Measurements from ENCODE around the gene ARFRP1.

ARFRP1 gene

DNA sequence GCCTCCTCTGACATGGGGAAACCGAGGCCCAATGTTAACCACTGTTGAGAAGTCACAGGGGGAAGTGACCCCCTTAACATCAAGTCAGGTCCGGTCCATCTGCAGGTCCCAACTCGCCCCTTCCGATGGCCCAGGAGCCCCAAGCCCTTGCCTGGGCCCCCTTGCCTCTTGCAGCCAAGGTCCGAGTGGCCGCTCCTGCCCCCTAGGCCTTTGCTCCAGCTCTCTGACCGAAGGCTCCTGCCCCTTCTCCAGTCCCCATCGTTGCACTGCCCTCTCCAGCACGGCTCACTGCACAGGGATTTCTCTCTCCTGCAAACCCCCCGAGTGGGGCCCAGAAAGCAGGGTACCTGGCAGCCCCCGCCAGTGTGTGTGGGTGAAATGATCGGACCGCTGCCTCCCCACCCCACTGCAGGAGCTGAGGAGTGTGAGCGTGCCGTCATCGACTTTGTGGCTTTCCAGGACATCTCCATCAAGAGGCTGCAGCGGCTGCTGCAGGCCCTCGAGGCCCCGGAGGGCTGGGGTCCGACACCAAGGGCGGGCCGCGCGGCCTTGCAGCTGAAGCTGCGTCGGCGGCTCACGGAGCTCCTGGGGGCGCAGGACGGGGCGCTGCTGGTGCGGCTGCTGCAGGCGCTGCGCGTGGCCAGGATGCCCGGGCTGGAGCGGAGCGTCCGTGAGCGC, 9.8 kb downstream of the ARFRP1 start:
- Histone ChIP-seq H3K9me3 (ENCODE audit: control insufficient read depth, insufficient read depth, low read length) (no peaks in the 10 kb centered on the region), H3K4me1 (ENCODE audit: insufficient read depth, low read length) (peaks cover 20% of the 10 kb centered on the region; the same call in 1 of the 2 replicates), H3K36me3 (ENCODE audit: insufficient read depth, low read length) (peaks cover 2% of the 10 kb centered on the region; the same call in 1 of the 2 replicates), H3K9ac (ENCODE audit: low read depth, low read length) (peak overlapping the region; percentile 13; the same call in 1 of the 2 replicates)

DNA sequence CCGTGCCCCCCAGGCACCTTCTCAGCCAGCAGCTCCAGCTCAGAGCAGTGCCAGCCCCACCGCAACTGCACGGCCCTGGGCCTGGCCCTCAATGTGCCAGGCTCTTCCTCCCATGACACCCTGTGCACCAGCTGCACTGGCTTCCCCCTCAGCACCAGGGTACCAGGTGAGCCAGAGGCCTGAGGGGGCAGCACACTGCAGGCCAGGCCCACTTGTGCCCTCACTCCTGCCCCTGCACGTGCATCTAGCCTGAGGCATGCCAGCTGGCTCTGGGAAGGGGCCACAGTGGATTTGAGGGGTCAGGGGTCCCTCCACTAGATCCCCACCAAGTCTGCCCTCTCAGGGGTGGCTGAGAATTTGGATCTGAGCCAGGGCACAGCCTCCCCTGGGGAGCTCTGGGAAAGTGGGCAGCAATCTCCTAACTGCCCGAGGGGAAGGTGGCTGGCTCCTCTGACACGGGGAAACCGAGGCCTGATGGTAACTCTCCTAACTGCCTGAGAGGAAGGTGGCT, 10.4 kb downstream of the ARFRP1 start:
- Histone ChIP-seq H3K9ac (ENCODE audit: low read depth, low read length) (peak overlapping the region; percentile 65; the same call in 1 of the 2 replicates), H3K4me1 (ENCODE audit: insufficient read depth, low read length) (peaks cover 20% of the 10 kb centered on the region; the same call in 1 of the 2 replicates), H3K36me3 (ENCODE audit: insufficient read depth, low read length) (peaks cover 2% of the 10 kb centered on the region; the same call in 1 of the 2 replicates), H3K9me3 (ENCODE audit: control insufficient read depth, insufficient read depth, low read length) (no peaks in the 10 kb centered on the region)

DNA sequence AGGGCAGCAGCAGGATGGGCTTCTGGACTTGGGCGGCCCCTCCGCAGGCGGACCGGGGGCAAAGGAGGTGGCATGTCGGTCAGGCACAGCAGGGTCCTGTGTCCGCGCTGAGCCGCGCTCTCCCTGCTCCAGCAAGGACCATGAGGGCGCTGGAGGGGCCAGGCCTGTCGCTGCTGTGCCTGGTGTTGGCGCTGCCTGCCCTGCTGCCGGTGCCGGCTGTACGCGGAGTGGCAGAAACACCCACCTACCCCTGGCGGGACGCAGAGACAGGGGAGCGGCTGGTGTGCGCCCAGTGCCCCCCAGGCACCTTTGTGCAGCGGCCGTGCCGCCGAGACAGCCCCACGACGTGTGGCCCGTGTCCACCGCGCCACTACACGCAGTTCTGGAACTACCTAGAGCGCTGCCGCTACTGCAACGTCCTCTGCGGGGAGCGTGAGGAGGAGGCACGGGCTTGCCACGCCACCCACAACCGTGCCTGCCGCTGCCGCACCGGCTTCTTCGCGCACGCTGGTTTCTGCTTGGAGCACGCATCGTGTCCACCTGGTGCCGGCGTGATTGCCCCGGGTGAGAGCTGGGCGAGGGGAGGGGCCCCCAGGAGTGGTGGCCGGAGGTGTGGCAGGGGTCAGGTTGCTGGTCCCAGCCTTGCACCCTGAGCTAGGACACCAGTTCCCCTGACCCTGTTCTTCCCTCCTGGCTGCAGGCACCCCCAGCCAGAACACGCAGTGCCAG, 11.0 kb downstream of the ARFRP1 start, which contains the start of gene TNFRSF6B:
Gene TNFRSF6B (plus strand): TSS at position 25 of the 729 bp plus-strand sequence. CDS start 116 bp downstream, at position 141.
- peaks cover 20% of the 10 kb centered on the region; the same call in 1 of the 2 replicates for H3K4me1 ChIP-seq (ENCODE audit: insufficient read depth, low read length)
- H3K36me3 ChIP-seq (ENCODE audit: insufficient read depth, low read length): peaks cover 2% of the 10 kb centered on the region; the same call in 1 of the 2 replicates
- peak within 1 kb of the TSS; percentile 65 for H3K9ac ChIP-seq (ENCODE audit: low read depth, low read length)
- H3K9me3 ChIP-seq (ENCODE audit: control insufficient read depth, insufficient read depth, low read length): no peaks in the 10 kb centered on the region

DNA sequence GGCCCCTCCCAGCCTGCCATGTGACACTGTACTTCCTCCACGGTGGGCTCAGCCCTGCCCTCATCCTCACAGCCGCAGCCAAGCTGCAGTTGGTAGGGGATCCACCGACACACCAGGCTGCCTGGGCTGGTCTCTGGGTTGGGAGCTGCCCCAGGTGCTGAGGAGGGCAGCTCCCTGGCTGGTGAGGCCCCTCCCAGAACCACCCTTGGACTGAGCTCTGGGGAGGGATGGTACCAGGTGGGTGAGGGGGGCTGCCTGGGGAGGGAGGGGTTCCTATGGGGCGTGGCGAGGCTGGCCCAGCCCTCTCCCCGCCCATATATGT, 11.5 kb downstream of the ARFRP1 start:
- peaks cover 20% of the 10 kb centered on the region; the same call in 1 of the 2 replicates for H3K4me1 ChIP-seq (ENCODE audit: insufficient read depth, low read length)
- H3K9me3 ChIP-seq (ENCODE audit: control insufficient read depth, insufficient read depth, low read length): no peaks in the 10 kb centered on the region
- H3K36me3 ChIP-seq (ENCODE audit: insufficient read depth, low read length): peaks cover 2% of the 10 kb centered on the region; the same call in 1 of the 2 replicates
- H3K9ac ChIP-seq (ENCODE audit: low read depth, low read length): peak overlapping the region; percentile 65; the same call in 1 of the 2 replicates

GRCh38 chr20:63695424-63696305, 12.1 kb downstream of the ARFRP1 start:
- 0 out of 2 replicates have a peak overlapping the region, but pooled peaks have one; percentile 65 for H3K9ac ChIP-seq (ENCODE audit: low read depth, low read length)
- H3K9me3 ChIP-seq (ENCODE audit: control insufficient read depth, insufficient read depth, low read length): no peaks in the 10 kb centered on the region
- peaks cover 20% of the 10 kb centered on the region; the same call in 1 of the 2 replicates for H3K4me1 ChIP-seq (ENCODE audit: insufficient read depth, low read length)
- H3K36me3 ChIP-seq (ENCODE audit: insufficient read depth, low read length): peaks cover 2% of the 10 kb centered on the region; the same call in 1 of the 2 replicates

DNA sequence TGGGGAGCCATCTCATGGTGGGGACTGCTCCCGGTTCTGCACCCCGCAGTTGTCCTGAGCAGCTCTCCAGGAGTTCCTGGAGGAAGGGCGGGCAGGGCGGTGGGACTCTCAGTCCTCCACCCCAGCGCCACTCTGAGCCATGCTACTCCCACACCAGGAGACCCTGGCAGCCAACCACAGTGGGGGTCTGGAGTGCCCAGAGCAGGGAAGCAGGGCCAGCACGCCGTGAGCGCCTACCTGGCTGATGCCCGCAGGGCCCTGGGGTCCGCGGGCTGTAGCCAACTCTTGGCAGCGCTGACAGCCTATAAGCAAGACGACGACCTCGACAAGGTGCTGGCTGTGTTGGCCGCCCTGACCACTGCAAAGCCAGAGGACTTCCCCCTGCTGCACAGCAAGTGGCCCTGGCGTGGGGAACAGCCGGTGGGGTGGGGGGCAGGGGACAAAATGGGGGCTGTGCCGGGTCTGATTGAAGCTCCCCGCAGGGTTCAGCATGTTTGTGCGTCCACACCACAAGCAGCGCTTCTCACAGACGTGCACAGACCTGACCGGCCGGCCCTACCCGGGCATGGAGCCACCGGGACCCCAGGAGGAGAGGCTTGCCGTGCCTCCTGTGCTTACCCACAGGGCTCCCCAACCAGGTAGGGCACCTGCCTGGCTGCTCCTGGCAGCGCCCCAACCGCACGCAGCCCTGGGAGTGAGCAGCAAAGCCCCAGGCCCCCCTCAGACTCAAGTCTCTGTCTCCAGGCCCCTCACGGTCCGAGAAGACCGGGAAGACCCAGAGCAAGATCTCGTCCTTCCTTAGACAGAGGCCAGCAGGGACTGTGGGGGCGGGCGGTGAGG, 13.0 kb downstream of the ARFRP1 start:
- H3K9ac ChIP-seq (ENCODE audit: low read depth, low read length): no peak overlapping the region

DNA sequence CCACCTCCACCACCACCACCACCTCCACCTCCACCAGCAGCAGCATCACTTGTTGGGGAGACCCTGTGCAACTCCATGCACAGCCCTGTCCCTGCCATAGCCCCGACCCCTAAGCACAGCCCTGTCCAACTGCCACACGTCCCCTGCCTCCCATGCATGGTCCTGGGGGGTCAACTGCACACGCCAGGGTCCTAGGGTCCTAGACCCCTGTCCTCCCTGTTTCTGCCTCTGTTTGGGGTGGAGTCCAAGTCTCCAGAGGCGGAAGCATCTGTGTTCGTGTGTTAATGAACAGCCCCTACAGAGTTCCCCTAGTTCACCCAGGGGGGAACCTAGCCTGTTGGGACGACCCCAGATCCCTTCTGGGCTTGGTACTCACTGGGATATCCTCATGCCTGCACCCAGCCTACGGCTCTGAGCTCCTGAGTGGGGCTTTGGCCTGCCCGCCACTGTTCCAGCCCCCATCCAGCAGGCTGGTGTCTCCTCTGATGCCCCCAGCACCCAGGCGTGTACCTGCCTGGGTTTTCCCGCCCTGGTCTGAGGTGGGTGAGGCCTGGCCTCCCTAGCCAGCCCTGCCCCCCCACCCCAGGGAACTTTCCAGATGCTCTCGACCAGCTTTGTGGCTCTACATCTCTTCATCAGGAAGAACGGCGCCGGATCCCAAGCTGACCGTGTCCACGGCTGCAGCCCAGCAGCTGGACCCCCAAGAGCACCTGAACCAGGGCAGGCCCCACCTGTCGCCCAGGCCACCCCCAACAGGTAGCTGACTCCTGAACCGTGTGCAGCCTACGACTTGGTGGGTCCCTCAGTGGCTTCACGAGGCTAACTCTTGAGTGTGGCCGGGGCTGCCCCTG, 13.8 kb downstream of the ARFRP1 start:
- peaks cover 2% of the 10 kb centered on the region; the same call in 1 of the 2 replicates for H3K36me3 ChIP-seq (ENCODE audit: insufficient read depth, low read length)
- no peaks in the 10 kb centered on the region for H3K9me3 ChIP-seq (ENCODE audit: control insufficient read depth, insufficient read depth, low read length)
- peaks cover 11% of the 10 kb centered on the region; the same call in 1 of the 2 replicates for H3K4me1 ChIP-seq (ENCODE audit: insufficient read depth, low read length)
- H3K9ac ChIP-seq (ENCODE audit: low read depth, low read length): no peak overlapping the region

More for the DNA sequence above, 13.0 kb downstream of the ARFRP1 start:
- Histone ChIP-seq H3K4me1 (ENCODE audit: insufficient read depth, low read length) (peaks cover 18% of the 10 kb centered on the region; the same call in 1 of the 2 replicates), H3K9me3 (ENCODE audit: control insufficient read depth, insufficient read depth, low read length) (no peaks in the 10 kb centered on the region), H3K36me3 (ENCODE audit: insufficient read depth, low read length) (peaks cover 2% of the 10 kb centered on the region; the same call in 1 of the 2 replicates)

DNA sequence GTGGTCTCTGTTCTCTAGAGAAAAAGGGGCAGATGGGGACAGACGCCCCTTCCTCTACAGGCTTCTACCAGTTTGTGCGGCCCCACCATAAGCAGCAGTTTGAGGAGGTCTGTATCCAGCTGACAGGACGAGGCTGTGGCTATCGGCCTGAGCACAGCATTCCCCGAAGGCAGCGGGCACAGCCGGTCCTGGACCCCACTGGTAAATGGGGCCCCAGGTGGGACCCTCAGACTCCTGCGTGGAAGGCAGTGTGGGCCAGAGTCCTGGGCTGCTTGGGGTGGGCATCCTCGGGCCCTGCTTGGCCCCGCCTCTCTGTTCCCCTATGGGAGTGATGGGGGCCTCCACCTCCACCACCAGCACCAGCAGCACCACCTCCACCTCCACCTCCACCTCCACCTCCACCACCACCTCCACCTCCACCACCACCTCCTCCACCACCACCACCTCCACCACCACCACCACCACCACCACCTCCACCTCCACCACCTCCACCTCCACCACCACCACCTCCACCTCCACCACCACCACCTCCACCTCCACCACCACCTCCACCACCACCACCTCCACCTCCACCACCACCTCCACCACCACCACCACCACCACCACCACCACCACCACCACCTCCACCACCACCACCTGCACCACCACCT, 14.6 kb downstream of the ARFRP1 start:
- Histone ChIP-seq H3K9ac (ENCODE audit: low read depth, low read length) (no peak overlapping the region), H3K36me3 (ENCODE audit: insufficient read depth, low read length) (peaks cover 2% of the 10 kb centered on the region; the same call in 1 of the 2 replicates), H3K4me1 (ENCODE audit: insufficient read depth, low read length) (peaks cover 6% of the 10 kb centered on the region; the same call in 1 of the 2 replicates), H3K9me3 (ENCODE audit: control insufficient read depth, insufficient read depth, low read length) (no peaks in the 10 kb centered on the region)

- no peak overlapping the region for H3K9ac ChIP-seq (ENCODE audit: low read depth, low read length)
- no peaks in the 10 kb centered on the region for H3K9me3 ChIP-seq (ENCODE audit: control insufficient read depth, insufficient read depth, low read length)
- peaks cover 6% of the 10 kb centered on the region; the same call in 1 of the 2 replicates for H3K4me1 ChIP-seq (ENCODE audit: insufficient read depth, low read length)
- peaks cover 2% of the 10 kb centered on the region; the same call in 1 of the 2 replicates for H3K36me3 ChIP-seq (ENCODE audit: insufficient read depth, low read length)
Observed at GRCh38 chr20:63692436-63693082, 15.2 kb downstream of the ARFRP1 start.

GRCh38 chr20:63691711-63692435, 15.9 kb downstream of the ARFRP1 start:
- H3K36me3 ChIP-seq (ENCODE audit: insufficient read depth, low read length): peaks cover 2% of the 10 kb centered on the region; the same call in 1 of the 2 replicates
- no peak overlapping the region for H3K9ac ChIP-seq (ENCODE audit: low read depth, low read length)
- H3K4me1 ChIP-seq (ENCODE audit: insufficient read depth, low read length): peaks cover 6% of the 10 kb centered on the region; the same call in 1 of the 2 replicates
- H3K9me3 ChIP-seq (ENCODE audit: control insufficient read depth, insufficient read depth, low read length): no peaks in the 10 kb centered on the region

Measured in ES-I3 (cell line).